NCI-H82 treated with DMSO at 0.1 percent for 48 hours (cell line): ENCODE results near the gene BCL10.

Experiments
- DNase-seq: peaks from one replicate; lab custom pipeline; 2025; ENCODE audit not compliant: unreplicated experiment; lab: John Stamatoyannopoulos, UW

BCL10 gene

DNA sequence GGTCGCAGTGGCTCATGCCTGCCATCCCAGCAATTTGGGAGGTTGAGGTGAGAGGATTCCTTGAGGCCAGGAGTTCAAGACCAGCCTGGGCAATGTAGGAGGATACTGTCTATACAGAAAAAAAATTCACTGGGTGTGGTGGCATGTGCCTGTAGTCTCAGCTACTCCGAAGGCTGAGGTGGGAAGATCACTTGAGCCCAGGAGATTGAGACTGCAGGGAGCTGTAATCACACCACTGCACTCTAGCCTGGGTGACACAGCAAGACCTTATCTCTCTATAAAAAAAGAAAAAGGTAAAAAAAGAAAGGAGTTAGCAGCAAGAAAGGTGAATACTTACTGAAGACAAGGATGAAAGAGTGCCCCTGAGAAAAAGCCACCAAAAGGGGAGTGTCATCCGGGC is 23.7 kb upstream of the BCL10 start:
- DNase-seq, result no peak

DNA sequence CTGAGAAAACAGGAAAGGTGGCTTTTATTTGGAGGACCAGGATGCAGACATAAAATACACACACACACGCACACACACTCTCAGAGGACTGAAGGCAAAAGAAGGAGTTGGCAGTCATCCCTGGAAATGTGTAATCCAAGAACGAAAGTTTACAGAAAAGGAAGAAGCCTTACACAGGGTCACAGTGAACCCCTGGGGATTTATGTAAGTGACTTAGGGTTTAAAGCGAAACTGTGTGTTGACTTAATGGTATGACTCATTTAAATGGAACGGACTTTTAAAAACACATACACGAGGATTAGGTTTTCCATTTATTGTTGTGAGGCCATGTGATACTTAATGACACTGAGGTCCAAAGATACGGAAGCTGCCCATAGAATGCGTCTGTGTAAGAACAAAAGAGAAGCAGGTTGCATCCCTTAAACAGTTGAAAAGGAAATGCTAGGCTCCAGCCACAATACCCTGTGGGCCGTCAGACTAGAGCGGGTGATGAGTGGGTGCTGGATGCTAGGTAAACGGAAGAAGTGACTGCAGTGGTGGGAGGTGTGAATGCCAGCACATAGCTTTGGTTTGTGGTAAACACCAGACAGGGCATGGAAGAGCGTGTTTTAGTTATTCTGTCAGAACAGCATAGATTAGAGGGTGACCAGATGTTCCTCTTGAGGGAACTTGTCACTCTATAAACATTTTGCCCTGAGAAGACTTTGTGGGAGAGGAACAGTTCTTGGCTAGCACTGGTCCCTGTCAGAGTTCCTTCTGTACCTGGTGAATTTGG is 21.6 kb upstream of the BCL10 start:
- no peak for DNase-seq

DNA sequence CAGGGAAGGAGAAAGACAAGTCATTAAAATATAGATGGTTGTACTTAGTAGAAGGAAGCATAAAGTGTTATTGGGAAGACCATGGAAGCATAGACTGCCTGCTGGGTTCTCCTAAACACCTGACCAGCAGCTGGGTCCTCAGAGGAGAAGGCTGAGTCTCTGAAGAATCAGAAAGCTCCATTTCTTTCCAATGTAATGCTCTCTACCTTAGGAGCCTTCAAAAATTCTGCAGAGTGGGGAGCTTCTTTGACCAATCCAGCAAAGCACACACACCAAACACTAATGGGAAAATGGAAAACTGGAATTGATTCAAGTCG is 21.1 kb upstream of the BCL10 start:
- DNase-seq, result no peak

DNA sequence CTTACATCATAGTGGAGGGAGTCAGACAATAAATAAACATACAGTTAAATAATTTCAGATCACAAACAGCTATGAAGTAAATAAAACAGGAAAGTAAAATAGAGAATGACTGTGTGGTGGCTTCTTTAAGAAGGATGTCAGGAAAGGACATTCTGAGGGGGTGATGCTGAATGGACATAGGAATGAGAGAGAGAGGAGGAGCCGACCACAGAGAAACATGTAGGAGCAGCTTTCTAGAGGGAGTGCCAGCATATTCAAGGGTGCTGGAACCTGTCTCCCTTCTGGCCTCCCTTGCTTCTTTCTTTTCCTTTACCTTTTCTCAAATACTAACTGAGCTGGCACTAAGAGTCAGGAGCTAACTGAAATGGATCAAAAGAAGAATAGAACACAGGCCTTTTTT is 20.5 kb upstream of the BCL10 start:
- no peak for DNase-seq

DNA sequence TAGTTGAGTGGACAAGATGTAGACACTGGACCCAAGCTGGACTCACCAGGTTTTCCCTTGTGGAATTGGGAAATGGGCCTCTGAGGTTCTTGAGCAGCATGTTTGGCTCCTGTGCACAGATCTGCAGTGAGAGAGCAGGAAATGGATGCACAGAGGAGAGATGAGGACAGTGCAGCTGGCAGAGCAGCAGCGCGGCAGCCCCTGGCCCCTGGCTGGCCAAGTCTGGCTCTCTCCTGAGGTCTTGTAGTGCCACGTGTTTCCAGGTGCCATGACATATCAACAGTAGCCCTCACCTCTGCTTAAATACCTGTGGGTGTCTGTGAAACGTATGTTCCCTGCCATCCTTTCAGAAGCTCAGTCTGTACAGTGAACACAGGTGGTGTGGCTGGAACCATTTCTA is 19.2 kb upstream of the BCL10 start:
- DNase-seq, result no peak

DNA sequence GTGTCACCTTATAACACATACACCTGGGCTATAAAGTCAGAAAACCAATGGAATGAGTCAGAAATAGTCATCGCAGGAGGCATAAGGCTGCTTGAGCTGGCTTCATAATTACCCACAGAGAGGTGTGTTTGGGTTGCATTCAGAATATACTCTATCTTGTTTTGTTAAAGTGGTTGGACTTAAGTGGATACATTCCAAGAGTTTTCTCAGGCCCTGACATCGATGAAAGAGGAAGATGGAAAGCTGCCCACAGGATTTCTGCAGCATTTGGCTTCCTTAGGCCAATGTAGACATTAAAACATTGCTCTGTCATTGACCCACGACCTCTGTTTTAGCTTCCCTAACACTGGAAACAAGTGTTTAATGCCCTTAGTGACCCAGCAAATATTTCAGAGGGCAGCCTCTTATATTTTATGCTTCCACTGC is 18.6 kb upstream of the BCL10 start:
- no peak for DNase-seq

DNA sequence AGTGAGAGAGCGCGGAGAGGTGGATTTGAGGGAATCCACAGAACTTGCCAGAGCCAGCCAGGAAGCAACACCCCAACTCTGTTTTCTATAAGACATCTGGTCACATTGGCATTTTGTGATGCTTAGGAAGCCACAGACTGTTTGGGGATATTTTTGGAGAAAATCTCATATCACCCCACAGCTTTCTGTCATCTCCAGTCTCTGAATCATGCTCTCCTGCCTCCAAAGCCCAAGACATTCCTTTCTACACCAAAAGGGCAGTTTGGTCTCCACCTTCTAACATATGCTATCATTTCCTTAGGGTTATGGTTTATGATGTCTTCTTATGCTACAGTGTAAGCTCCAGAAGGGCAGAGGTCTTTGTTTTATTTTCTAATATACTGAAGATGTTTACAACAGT is 14.4 kb upstream of the BCL10 start:
- DNase-seq, result no peak

DNA sequence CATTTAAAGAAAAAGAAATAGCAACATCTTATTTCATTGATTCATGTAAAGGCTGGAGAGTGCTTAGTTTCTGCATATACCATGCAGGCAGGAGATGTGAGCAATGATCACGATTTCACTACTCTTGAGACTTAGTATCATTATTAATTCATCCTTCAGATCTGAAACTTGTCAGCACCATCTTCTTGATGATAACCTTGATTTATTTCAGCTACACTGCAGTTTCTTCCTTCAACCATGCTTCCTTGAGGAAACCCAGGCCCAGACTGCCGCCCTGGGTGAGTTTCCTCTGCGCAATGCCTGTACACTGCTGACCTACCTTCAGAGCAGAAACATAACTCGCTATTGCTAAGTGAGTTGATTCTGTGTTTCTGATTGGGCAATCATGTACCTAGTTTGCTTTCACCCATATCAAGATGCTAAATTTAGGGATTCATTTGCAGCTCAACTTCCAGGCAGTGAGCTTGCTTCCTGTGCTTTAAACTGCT is 13.5 kb upstream of the BCL10 start:
- no peak for DNase-seq

DNA sequence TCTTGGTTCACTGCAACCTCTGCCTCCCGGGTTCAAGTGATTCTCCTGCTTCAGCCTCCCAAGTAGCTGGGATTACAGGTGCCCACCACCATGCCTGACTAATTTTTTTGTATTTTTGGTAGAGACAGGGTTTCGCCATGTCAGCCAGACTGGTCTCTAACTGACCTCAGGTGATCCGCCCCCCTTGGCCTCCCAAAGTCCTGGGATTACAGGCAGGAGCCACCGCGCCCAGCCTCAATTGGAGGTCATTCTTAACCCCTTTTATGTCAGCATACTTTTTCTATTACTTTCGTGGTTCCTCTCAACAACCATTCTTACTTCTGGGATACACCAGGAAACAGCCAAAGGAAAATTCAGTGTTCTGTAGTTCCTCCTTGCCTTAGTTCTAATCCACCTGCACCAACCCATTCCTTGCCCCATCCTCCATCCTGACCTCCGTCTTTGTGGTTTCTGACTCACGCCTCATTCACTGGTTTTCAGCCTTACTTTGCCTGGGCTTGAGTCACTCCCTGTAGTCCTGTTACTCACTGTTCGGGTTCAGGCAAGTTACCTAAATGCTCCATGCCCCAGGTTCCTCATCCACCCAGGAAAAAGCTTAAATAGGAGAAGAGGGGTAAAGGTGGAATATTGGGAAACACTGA is 12.9 kb upstream of the BCL10 start:
- DNase-seq, result no peak

DNA sequence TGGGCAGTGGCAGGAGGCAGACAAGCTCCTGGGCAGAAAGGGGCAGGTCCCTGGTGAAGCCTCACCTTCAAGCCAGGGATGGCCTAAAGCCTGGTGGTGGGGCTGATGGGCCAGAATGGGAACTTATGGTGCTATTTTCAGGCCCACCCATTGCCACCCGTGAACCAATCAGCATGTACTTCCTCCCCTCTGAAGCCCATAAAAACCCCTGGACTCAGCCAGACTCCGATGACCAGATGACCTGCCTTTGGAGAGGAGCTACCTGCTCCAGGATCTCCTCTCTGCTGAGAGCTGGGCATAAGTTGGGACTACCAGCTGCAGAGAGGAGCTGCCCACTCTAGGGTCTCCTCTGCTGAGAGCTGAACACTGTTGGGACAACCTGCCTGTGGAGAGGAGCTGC is 7.8 kb upstream of the BCL10 start:
- DNase-seq, result no peak

DNA sequence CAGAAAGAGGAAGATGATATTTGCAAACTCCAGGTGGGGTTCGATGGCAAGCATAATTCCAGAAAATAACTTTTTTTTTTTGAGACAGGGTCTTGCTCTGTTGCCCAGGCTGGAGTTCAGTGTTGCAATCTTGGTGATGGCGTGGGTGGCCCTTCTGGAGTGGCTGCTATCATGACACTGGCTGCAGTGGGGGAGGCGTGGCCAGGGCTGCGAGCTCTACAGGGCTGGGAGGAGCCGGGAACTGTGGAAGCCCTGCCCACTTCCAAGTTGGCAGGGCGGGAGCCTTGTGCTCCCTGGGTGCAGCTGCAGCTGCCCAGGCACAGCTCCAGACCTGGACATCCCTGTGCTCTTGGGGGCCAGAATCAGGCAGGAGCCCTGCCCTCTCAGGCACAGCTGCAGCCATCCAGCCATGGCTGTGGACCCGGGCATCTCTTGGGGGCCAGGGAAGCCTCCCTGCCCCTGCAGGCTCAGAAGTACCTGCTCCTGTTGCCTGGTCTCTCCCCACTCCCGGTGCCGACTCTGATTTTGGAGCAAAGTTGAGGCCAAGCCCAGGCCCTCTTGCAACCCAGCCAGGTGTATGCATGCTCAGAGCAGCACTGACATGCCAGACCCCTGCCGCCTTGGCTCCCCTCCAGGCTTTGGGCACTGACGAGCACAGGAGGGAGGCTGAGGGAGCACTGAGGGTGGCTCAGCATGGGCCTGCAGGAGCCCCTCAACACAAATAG is 7.2 kb upstream of the BCL10 start:
- no peak for DNase-seq

DNA sequence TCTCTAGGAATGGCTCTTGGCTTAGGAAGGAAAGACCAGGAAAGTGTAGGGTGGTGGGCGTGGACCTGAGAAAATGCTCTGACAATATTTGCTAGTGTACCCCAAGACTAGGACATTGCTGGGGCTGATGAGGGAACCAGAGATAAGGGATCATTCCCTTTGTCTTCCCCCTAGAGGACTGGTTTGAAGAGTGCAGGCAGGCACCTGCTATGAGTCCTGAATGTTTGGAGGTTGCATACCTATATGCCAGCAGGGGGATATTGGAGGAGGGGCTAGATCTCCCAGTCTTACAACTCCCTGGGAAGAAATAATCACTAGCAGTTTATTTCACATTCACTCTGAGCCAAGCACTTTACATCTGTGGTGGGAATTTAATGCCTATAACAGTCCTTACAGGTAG is 6.0 kb upstream of the BCL10 start:
- no peak for DNase-seq

DNA sequence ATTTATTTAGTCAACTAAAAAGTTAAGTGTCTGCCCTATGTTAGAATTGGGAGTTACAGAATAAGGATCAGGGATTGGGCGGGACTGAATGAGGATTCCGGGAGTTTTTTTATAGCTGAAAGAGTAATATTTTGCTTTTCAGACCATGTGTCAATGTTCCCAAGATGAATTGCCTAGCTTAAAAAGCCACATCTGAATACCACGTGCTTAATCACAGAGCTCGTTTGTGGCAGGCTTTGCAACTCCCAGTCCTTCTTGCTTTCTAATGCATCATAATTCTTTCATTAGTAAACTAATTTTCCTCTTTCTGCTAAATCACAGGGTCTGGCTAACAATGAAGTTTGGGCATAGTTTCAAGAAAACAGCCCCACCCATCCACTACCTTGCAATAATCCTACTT is 4.2 kb upstream of the BCL10 start:
- no peak for DNase-seq

DNA sequence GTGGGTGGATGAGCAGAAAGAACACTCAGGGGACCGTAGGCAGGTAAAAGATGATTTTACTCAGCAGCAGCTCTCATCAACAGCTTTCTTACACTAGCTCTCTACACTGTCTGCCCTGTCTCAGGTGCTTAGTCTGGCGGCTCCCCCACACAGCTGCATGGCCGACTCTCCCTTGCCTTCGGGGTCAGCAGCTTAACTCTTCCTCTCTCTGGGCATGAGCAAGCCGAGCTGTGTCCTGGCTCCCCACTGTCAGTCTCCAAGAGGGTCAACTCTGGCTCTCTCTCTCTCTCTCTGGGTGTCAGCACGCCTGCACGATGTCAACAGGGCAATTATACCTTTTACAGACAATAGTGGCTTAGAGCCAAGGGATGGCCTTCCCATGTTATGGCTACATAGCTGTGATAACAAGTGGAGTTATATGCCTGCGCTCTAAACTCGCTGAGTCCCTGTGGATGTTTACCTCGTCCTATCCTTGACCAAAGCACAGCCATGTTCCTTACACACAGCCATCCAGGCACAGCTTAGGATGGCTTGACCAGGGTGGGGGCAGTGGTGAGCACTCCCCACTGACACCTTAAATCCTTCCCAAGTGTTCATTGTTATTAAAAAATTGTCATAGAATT is 3.1 kb upstream of the BCL10 start:
- no peak for DNase-seq

DNA sequence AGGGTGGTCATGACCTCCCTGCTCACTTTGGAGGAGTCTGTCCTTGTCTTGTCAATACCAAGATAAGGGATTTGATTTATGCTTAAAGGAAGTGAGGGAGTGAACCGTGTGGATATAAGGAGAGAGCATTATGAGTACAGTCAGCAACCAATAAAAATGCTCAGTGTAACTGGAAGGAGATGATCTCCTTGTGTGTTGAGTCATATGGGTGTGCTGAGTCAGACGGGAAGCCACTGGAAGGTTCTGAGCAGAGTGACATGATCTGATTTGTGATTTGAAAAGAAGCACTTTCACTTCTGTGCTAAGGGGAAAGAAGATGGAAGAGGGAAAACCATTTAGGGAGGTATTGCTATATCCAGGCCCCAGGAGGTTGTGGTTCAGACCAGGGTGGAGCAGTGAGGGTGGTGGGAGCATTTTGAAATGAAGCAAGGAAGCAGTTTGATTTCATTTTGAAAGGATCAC is 2.5 kb upstream of the BCL10 start:
- no peak for DNase-seq

DNA sequence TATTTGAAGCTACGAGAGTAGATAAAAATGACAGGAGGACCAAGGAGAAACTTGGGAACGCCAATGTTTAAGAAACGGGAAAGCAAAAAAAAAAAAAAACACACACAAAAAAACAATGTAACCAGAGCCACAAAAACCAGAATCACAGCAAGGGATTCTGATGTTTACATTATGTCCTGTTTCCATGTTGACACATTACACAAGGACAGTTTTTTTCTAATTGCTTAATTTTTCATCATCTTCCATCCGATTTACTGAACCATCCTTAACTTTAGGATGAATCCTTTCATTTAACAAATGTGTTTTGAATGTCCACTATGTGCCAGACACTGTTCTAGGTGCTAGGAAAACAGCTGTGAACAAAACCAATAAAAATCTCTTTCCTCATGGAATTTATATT is 1.4 kb upstream of the BCL10 start:
- no peak for DNase-seq

DNA sequence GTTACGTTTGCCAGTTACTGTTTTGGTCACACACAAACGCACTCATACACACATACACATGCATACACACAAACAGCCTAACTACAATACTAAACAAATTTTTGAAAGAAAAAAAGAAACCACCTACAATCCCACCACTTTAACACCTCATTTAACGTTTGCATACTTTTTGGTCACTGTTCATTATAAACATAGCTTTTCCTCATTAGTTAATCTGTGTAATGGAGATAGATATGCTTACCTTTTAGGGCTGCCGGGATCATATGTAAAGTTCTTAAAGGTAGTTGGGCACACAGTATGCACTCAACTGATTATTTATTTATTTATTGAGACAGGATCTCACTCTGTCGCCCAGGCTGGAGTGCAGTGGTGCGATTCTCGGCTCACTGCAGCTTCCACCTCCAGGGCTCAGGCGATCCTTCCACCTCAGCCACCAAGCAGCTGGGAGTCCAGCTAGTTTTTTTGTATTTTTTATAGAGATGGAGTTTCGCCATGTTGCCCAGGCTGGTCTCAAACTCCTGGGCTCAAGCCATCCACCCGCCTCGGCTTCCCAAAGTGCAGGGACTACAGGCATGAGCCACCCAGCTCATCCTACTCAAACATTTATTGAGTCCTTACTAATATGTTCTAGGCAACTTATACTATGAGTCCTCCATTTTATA is 677 bp upstream of the BCL10 start:
- DNase-seq, result no peak

DNA sequence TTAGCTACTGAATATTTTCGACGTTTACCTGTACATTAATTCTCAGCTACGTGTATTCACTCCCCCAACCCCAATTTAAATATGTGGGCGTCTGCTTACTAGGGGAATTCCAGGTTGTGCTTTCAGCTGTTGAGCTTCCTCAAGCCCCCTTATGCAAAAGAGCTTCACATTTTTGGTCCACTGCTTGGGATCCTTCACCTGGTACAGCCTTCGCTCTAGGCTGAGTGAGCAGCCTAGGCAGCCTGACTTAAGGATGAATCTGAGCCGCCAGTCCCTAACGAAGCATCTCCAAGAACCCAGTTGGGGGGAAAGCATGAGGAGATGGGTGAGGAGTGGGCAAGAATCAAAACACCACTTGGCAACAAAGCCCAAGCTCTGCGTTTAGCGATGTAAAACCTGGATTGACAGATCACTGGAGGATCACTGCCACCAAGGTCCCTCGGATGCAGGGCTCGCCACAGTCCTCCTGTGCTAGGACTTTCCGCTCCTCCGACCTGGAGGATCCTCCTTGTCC is 674 bp downstream of the BCL10 start:
- no peak for DNase-seq

DNA sequence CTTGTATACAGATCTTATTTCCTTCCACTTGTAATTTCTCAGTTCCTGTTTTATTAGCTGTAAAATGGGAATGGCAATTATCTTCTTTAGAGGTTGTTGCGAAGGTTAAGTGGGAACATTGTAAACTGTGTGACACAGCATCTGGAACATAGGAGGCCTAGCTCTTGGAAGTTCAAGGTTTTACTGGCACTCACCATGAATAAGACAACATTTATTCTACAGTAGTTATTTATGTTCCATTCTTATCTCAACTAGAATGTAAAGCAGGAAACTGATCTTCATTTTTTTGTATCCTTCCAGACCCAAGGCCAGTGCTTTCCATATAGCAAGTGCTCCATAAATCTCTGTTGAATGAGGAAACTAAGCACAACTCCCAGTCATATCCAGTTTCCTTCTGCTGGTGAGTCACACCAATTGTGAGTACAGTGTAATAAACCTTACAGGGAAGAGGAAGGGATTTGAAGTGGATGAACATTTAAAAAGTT is 1.4 kb downstream of the BCL10 start:
- no peak for DNase-seq

DNA sequence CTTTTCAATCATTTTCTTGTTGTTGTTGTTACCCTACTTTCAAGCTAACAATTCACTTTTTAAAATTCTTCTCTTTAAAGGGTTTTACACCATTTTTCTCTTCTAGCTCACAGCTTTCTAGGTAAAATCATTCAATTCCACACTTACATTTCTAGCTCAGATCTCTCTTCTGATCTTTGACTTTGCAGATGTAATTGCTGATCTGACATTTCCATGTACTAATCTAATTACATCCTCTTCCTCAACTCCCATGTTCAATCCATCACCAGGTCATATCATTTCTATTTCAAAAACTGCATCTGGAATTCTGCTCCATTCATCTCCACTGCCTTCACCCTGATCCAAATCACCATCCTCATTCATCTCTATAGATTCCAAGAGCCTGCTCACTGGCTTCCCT is 3.0 kb downstream of the BCL10 start:
- no peak for DNase-seq
